Mucosa of rectum (tissue), 2 donors: ENCODE results near the gene TTC34.

Experiments
- H3K27ac ChIP-seq, 2 donors: one replicate each; pipeline ENCODE4 v1.7.0; 2013; ENCODE audit warnings: inconsistent platforms in 2 of 2, low read depth in 2 of 2, low read length in 2 of 2
- H3K27me3 ChIP-seq, 2 donors: one replicate each; pipeline ENCODE4 v1.7.0; 2013; ENCODE audit warnings: low read length in 2 of 2; ENCODE audit not compliant: control insufficient read depth in 2 of 2, insufficient read depth in 2 of 2
- H3K36me3 ChIP-seq, 2 donors: one replicate each; pipeline ENCODE4 v1.7.0; 2013; ENCODE audit warnings: low read length in 2 of 2; ENCODE audit not compliant: control insufficient read depth in 2 of 2, insufficient read depth in 2 of 2
- H3K4me1 ChIP-seq, 2 donors: one replicate each; pipeline ENCODE4 v1.7.0; 2013; ENCODE audit warnings: low read length in 2 of 2, mild to moderate bottlenecking in 1 of 2; ENCODE audit not compliant: control insufficient read depth in 2 of 2, insufficient read depth in 2 of 2
- H3K4me3 ChIP-seq, 2 donors: one replicate each; pipeline ENCODE4 v1.7.0; 2013; ENCODE audit warnings: low read length in 2 of 2
- H3K9ac ChIP-seq, 2 donors: one replicate each; pipeline ENCODE4 v1.7.0; 2013; ENCODE audit warnings: low read length in 2 of 2, low read depth in 1 of 2, mild to moderate bottlenecking in 1 of 2
- H3K9me3 ChIP-seq, 2 donors: one replicate each; pipeline ENCODE4 v1.7.0; 2013; ENCODE audit warnings: low read length in 2 of 2; ENCODE audit not compliant: control insufficient read depth in 2 of 2
- donor health status: healthy.
- donor health status: Normal muscosa, but diverticular disease.

TTC34 gene

GRCh38 chr1:2596530-2597333 lies 204.8 kb downstream of the TTC34 start:
- H3K36me3 ChIP-seq: no peaks in the 10 kb centered on the region
- H3K27ac ChIP-seq: no peak overlapping the region
- no peaks in the 10 kb centered on the region for H3K27me3 ChIP-seq
- H3K4me1 ChIP-seq: peaks cover 11 to 14% of the 10 kb centered on the region in 2 donors
- no peak overlapping the region for H3K9ac ChIP-seq
- no peaks in the 10 kb centered on the region for H3K9me3 ChIP-seq
- no peak overlapping the region for H3K4me3 ChIP-seq

GRCh38 chr1:2595812-2596529 lies 205.5 kb downstream of the TTC34 start:
- H3K27ac ChIP-seq: no peak overlapping the region
- H3K9ac ChIP-seq: no peak overlapping the region
- peaks cover 11 to 14% of the 10 kb centered on the region in 2 donors for H3K4me1 ChIP-seq
- H3K9me3 ChIP-seq: no peaks in the 10 kb centered on the region
- no peak overlapping the region for H3K4me3 ChIP-seq
- no peaks in the 10 kb centered on the region for H3K36me3 ChIP-seq
- H3K27me3 ChIP-seq: no peaks in the 10 kb centered on the region

- Histone ChIP-seq H3K36me3 (no peaks in the 10 kb centered on the region), H3K27me3 (no peaks in the 10 kb centered on the region), H3K4me3 (no peak overlapping the region), H3K9me3 (no peaks in the 10 kb centered on the region), H3K27ac (no peak overlapping the region), H3K9ac (no peak overlapping the region), H3K4me1 (peaks cover 11 to 14% of the 10 kb centered on the region in 2 donors)
These were observed 206.2 kb downstream of the TTC34 start for GRCh38 chr1:2595261-2595811.

- Histone ChIP-seq H3K9ac (no peak overlapping the region), H3K27me3 (no peaks in the 10 kb centered on the region), H3K9me3 (no peaks in the 10 kb centered on the region), H3K4me3 (no peak overlapping the region), H3K4me1 (peaks cover 11 to 14% of the 10 kb centered on the region in 2 donors), H3K27ac (no peak overlapping the region), H3K36me3 (peaks cover 0 to 2% of the 10 kb centered on the region in 2 donors)
These were observed 206.8 kb downstream of the TTC34 start for GRCh38 chr1:2594641-2595131.

GRCh38 chr1:2594001-2594640 lies 207.4 kb downstream of the TTC34 start:
- Histone ChIP-seq H3K4me3 (peak overlapping the region; percentile 40 to 46), H3K36me3 (peaks cover 0 to 8% of the 10 kb centered on the region in 2 donors), H3K4me1 (peaks cover 11 to 14% of the 10 kb centered on the region in 2 donors), H3K9ac (peak overlapping the region; percentile 5 to 8), H3K27me3 (no peaks in the 10 kb centered on the region), H3K9me3 (no peaks in the 10 kb centered on the region), H3K27ac (no peak overlapping the region)

GRCh38 chr1:2593251-2593878 lies 208.1 kb downstream of the TTC34 start:
- Histone ChIP-seq H3K9me3 (no peaks in the 10 kb centered on the region), H3K27me3 (no peaks in the 10 kb centered on the region), H3K36me3 (peaks cover 4 to 9% of the 10 kb centered on the region in 2 donors), H3K4me1 (peaks cover 11 to 16% of the 10 kb centered on the region in 2 donors), H3K4me3 (peak overlapping the region in 1 of 2 donors; percentile 40), H3K27ac (peak overlapping the region in 1 of 2 donors; percentile 63), H3K9ac (peak overlapping the region in 1 of 2 donors; percentile 5)

- H3K9ac ChIP-seq: peak overlapping the region; percentile 34 to 57
- peaks cover 16 to 20% of the 10 kb centered on the region in 2 donors for H3K4me1 ChIP-seq
- H3K9me3 ChIP-seq: no peaks in the 10 kb centered on the region
- H3K27me3 ChIP-seq: no peaks in the 10 kb centered on the region
- peak overlapping the region; percentile 56 to 63 for H3K27ac ChIP-seq
- peaks cover 4 to 9% of the 10 kb centered on the region in 2 donors for H3K36me3 ChIP-seq
- peak overlapping the region; percentile 31 to 54 for H3K4me3 ChIP-seq
These were observed 208.8 kb downstream of the TTC34 start for GRCh38 chr1:2592672-2593071.

- no peaks in the 10 kb centered on the region for H3K9me3 ChIP-seq
- H3K27ac ChIP-seq: no peak overlapping the region
- no peaks in the 10 kb centered on the region for H3K27me3 ChIP-seq
- H3K9ac ChIP-seq: peak overlapping the region in 1 of 2 donors; percentile 33
- H3K36me3 ChIP-seq: peaks cover 4 to 9% of the 10 kb centered on the region in 2 donors
- peaks cover 20 to 22% of the 10 kb centered on the region in 2 donors for H3K4me1 ChIP-seq
- H3K4me3 ChIP-seq: no peak overlapping the region
These were observed 209.8 kb downstream of the TTC34 start for GRCh38 chr1:2591581-2592261.

- H3K27me3 ChIP-seq: no peaks in the 10 kb centered on the region
These were observed 210.3 kb downstream of the TTC34 start for GRCh38 chr1:2591233-2591580.

More at GRCh38 chr1:2591233-2591580, 210.3 kb downstream of the TTC34 start:
- peaks cover 20 to 22% of the 10 kb centered on the region in 2 donors for H3K4me1 ChIP-seq
- no peak overlapping the region for H3K27ac ChIP-seq
- no peak overlapping the region for H3K4me3 ChIP-seq
- H3K9me3 ChIP-seq: no peaks in the 10 kb centered on the region
- H3K36me3 ChIP-seq: peaks cover 4 to 9% of the 10 kb centered on the region in 2 donors
- H3K9ac ChIP-seq: no peak overlapping the region
